ENCODE results near the gene PRTG.

Gene PRTG

DNA sequence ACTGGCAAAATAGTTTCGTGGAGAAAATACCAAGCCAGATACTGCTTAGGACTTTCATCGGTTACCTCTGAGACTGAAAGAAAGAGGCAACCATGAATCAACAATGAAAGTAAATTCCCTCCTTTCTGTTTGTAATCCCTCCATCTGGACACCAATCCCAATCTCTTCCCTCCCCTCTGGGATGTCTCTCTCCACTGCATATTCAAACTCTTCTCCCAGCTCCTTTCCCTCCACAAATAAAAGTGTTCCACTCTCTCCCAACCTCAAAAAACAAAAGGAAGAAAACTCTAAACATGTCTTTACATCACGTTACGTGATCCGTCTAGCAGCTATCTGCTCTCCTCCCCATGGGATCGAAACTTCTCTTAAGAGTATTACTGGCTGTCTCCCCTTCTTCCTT lies 55.2 kb downstream of the PRTG start:
- Histone ChIP-seq H3K23ac (ENCODE audit: low read length in 2 of 2) (no peak overlapping the region), H4K91ac (ENCODE audit: low read length) (no peak overlapping the region), H2BK5ac (ENCODE audit: low read depth, low read length, poor library complexity, severe bottlenecking) (no peak overlapping the region), H2AK5ac (ENCODE audit: low read length, severe bottlenecking) (no peak overlapping the region), H3K79me1 (replicated peaks; ENCODE audit: low read length, poor library complexity, severe bottlenecking) (peaks cover 3% of the 10 kb centered on the region), H2BK12ac (ENCODE audit: low read length in 2 of 2) (no peak overlapping the region), H3K4me1 (ENCODE audit: control insufficient read depth, insufficient read depth, low read depth, low read length) (no peaks in the 10 kb centered on the region), H3K36me3 (ENCODE audit: control insufficient read depth in 1 of 2, insufficient read depth in 2 of 2, low read depth in 1 of 2, low read length in 2 of 2) (no peaks in the 10 kb centered on the region), H2BK120ac (ENCODE audit: low read depth, low read length) (no peak overlapping the region), H3K27me3 (ENCODE audit: control insufficient read depth in 1 of 2, insufficient read depth in 1 of 2, low read length in 2 of 2) (peaks cover 0 to 3% of the 10 kb centered on the region in 2 experiments), H3K27ac (ENCODE audit: low read length, poor library complexity, severe bottlenecking) (no peak overlapping the region), H2AFZ (ENCODE audit: low read depth, low read length) (no peak overlapping the region), H3K4me2 (ENCODE audit: low read length, poor library complexity, severe bottlenecking) (no peak overlapping the region), H3K14ac (ENCODE audit: low read length in 2 of 2) (no peak overlapping the region), H3K4ac (ENCODE audit: low read depth in 1 of 2, low read length in 2 of 2) (no peak overlapping the region), H3K18ac (ENCODE audit: low read depth in 1 of 2, low read length in 2 of 2) (no peak overlapping the region), H3K9ac (ENCODE audit: low read length) (no peak overlapping the region), H4K8ac (ENCODE audit: low read length) (no peak overlapping the region), H3K4me3 (ENCODE audit: insufficient read depth in 1 of 2, low read depth in 1 of 2, low read length in 2 of 2) (no peak overlapping the region), H3K9me3 (ENCODE audit: control insufficient read depth, low read length) (no peaks in the 10 kb centered on the region), H2BK15ac (ENCODE audit: low read depth, poor library complexity, severe bottlenecking) (no peak overlapping the region)
- DNase-seq = no peak
- 99% methylated on average over 6 of the region's 6 CpGs for WGBS

- Histone ChIP-seq H4K91ac (ENCODE audit: low read length) (no peak overlapping the region), H2BK12ac (ENCODE audit: low read length in 2 of 2) (no peak overlapping the region), H3K27me3 (ENCODE audit: control insufficient read depth in 1 of 2, insufficient read depth in 1 of 2, low read length in 2 of 2) (peaks cover 0 to 3% of the 10 kb centered on the region in 2 experiments), H3K9me3 (ENCODE audit: control insufficient read depth, low read length) (no peaks in the 10 kb centered on the region), H3K4me3 (ENCODE audit: insufficient read depth in 1 of 2, low read depth in 1 of 2, low read length in 2 of 2) (no peak overlapping the region), H4K8ac (ENCODE audit: low read length) (no peak overlapping the region), H3K27ac (ENCODE audit: low read length, poor library complexity, severe bottlenecking) (no peak overlapping the region), H3K79me1 (replicated peaks; ENCODE audit: low read length, poor library complexity, severe bottlenecking) (no peaks in the 10 kb centered on the region), H2BK15ac (ENCODE audit: low read depth, poor library complexity, severe bottlenecking) (no peak overlapping the region), H3K4me2 (ENCODE audit: low read length, poor library complexity, severe bottlenecking) (no peak overlapping the region), H2AK5ac (ENCODE audit: low read length, severe bottlenecking) (no peak overlapping the region), H2AFZ (ENCODE audit: low read depth, low read length) (no peak overlapping the region), H2BK120ac (ENCODE audit: low read depth, low read length) (no peak overlapping the region), H3K4ac (ENCODE audit: low read depth in 1 of 2, low read length in 2 of 2) (no peak overlapping the region), H2BK5ac (ENCODE audit: low read depth, low read length, poor library complexity, severe bottlenecking) (no peak overlapping the region), H3K9ac (ENCODE audit: low read length) (no peak overlapping the region), H3K14ac (ENCODE audit: low read length in 2 of 2) (no peak overlapping the region), H3K23ac (ENCODE audit: low read length in 2 of 2) (no peak overlapping the region), H3K36me3 (ENCODE audit: control insufficient read depth in 1 of 2, insufficient read depth in 2 of 2, low read depth in 1 of 2, low read length in 2 of 2) (no peaks in the 10 kb centered on the region), H3K4me1 (ENCODE audit: control insufficient read depth, insufficient read depth, low read depth, low read length) (no peaks in the 10 kb centered on the region), H3K18ac (ENCODE audit: low read depth in 1 of 2, low read length in 2 of 2) (no peak overlapping the region)
- peak; percentile 38 for DNase-seq
- WGBS = 83% methylated on average over 1 of the region's 1 CpG
Observed at GRCh38 chr15:55685286-55685685, 57.7 kb downstream of the PRTG start.

DNA sequence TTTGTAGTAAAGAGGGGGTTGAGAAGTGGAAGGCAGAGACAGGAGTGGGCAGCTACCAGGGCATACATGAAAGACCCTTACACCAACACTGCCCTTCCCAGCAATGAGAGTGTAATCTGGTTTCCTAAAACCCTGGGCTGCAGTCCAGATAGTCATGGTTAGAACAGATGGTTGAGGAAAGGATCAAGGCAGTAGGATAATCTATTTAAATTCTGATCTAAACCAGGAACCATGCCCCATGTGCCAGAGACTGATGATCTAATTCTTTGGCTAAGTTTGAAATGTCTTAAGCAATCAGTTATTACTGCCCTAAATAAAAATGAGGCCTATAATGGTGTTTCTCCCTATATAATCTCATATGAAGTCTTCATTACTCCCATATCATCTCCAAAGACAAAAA lies 59.6 kb downstream of the PRTG start:
- Histone ChIP-seq H4K8ac (ENCODE audit: low read length) (no peak overlapping the region), H3K4ac (ENCODE audit: low read depth in 1 of 2, low read length in 2 of 2) (no peak overlapping the region), H3K79me1 (replicated peaks; ENCODE audit: low read length, poor library complexity, severe bottlenecking) (no peaks in the 10 kb centered on the region), H2AK5ac (ENCODE audit: low read length, severe bottlenecking) (no peak overlapping the region), H3K4me3 (ENCODE audit: insufficient read depth in 1 of 2, low read depth in 1 of 2, low read length in 2 of 2) (no peak overlapping the region), H2BK12ac (ENCODE audit: low read length in 2 of 2) (no peak overlapping the region), H3K36me3 (ENCODE audit: control insufficient read depth in 1 of 2, insufficient read depth in 2 of 2, low read depth in 1 of 2, low read length in 2 of 2) (no peaks in the 10 kb centered on the region), H3K14ac (ENCODE audit: low read length in 2 of 2) (no peak overlapping the region), H3K4me1 (ENCODE audit: control insufficient read depth, insufficient read depth, low read depth, low read length) (no peaks in the 10 kb centered on the region), H3K18ac (ENCODE audit: low read depth in 1 of 2, low read length in 2 of 2) (no peak overlapping the region), H3K9ac (ENCODE audit: low read length) (no peak overlapping the region), H2BK15ac (ENCODE audit: low read depth, poor library complexity, severe bottlenecking) (no peak overlapping the region), H3K27me3 (ENCODE audit: control insufficient read depth in 1 of 2, insufficient read depth in 1 of 2, low read length in 2 of 2) (no peaks in the 10 kb centered on the region), H3K4me2 (ENCODE audit: low read length, poor library complexity, severe bottlenecking) (no peak overlapping the region), H2BK5ac (ENCODE audit: low read depth, low read length, poor library complexity, severe bottlenecking) (no peak overlapping the region), H2BK120ac (ENCODE audit: low read depth, low read length) (no peak overlapping the region), H3K9me3 (ENCODE audit: control insufficient read depth, low read length) (no peaks in the 10 kb centered on the region), H2AFZ (ENCODE audit: low read depth, low read length) (no peak overlapping the region), H3K27ac (ENCODE audit: low read length, poor library complexity, severe bottlenecking) (no peak overlapping the region), H3K23ac (ENCODE audit: low read length in 2 of 2) (no peak overlapping the region), H4K91ac (ENCODE audit: low read length) (no peak overlapping the region)
- no peak for DNase-seq

DNA sequence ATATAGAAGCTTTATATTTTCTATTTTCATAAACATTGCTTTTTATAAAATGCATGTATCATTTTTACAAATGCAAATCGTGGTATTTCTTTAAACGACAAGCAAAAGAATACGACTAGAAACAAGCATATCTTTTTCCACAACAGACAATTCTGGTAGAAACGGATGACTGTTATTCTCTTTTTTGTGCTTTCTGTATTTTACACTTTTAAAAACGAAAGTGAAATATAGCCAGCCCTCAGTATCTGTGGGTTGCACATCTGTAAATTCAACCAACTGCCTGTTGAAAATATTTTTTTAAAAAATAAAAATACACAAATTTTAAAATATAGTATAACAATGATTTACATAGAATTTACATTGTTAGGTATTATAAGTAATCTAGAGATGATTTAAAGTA lies 61.3 kb downstream of the PRTG start:
- Histone ChIP-seq H2AFZ (ENCODE audit: low read depth, low read length) (no peak overlapping the region), H3K79me1 (replicated peaks; ENCODE audit: low read length, poor library complexity, severe bottlenecking) (peaks cover 1% of the 10 kb centered on the region), H3K4me2 (ENCODE audit: low read length, poor library complexity, severe bottlenecking) (no peak overlapping the region), H4K91ac (ENCODE audit: low read length) (no peak overlapping the region), H2BK5ac (ENCODE audit: low read depth, low read length, poor library complexity, severe bottlenecking) (no peak overlapping the region), H3K4me3 (ENCODE audit: insufficient read depth in 1 of 2, low read depth in 1 of 2, low read length in 2 of 2) (no peak overlapping the region), H2BK120ac (ENCODE audit: low read depth, low read length) (no peak overlapping the region), H3K4ac (ENCODE audit: low read depth in 1 of 2, low read length in 2 of 2) (no peak overlapping the region), H3K9me3 (ENCODE audit: control insufficient read depth, low read length) (no peaks in the 10 kb centered on the region), H4K8ac (ENCODE audit: low read length) (no peak overlapping the region), H2AK5ac (ENCODE audit: low read length, severe bottlenecking) (no peak overlapping the region), H2BK12ac (ENCODE audit: low read length in 2 of 2) (no peak overlapping the region), H3K9ac (ENCODE audit: low read length) (no peak overlapping the region), H3K14ac (ENCODE audit: low read length in 2 of 2) (no peak overlapping the region), H3K18ac (ENCODE audit: low read depth in 1 of 2, low read length in 2 of 2) (no peak overlapping the region), H3K4me1 (ENCODE audit: control insufficient read depth, insufficient read depth, low read depth, low read length) (no peaks in the 10 kb centered on the region), H3K36me3 (ENCODE audit: control insufficient read depth in 1 of 2, insufficient read depth in 2 of 2, low read depth in 1 of 2, low read length in 2 of 2) (no peaks in the 10 kb centered on the region), H3K23ac (ENCODE audit: low read length in 2 of 2) (no peak overlapping the region), H2BK15ac (ENCODE audit: low read depth, poor library complexity, severe bottlenecking) (no peak overlapping the region), H3K27ac (ENCODE audit: low read length, poor library complexity, severe bottlenecking) (no peak overlapping the region), H3K27me3 (ENCODE audit: control insufficient read depth in 1 of 2, insufficient read depth in 1 of 2, low read length in 2 of 2) (no peaks in the 10 kb centered on the region)
- 96% methylated on average over 4 of the region's 5 CpGs for WGBS
- DNase-seq = no peak

Measured in mesenchymal stem cell (in vitro differentiated cells and primary cell).